HepG2 (cell line): Measurements from ENCODE around the gene LSMEM2. TPM values are rescaled to one million over a fixed set of nuclear protein-coding genes. Genes with fewer than 3 reads are reported as not detected.

Experiments
- CC2D1A ChIP-seq: sonication (generic); formaldehyde crosslinking; IDR thresholded peaks from 2 replicates; pipeline ENCODE4 v1.8.1; 2023; ENCODE audit warnings: mild to moderate bottlenecking, missing genetic modification reagents
- FOSL1 ChIP-seq: sonication (generic); formaldehyde crosslinking; IDR thresholded peaks from 2 replicates; pipeline ENCODE4 v1.9.0; 2021; ENCODE audit warnings: missing genetic modification reagents, borderline replicate concordance
- HDAC2 ChIP-seq: sonication (generic); formaldehyde crosslinking; IDR thresholded peaks from 2 replicates; pipeline ENCODE4 v1.4.0; 2020; ENCODE audit warnings: missing genetic modification reagents
- ISL2 ChIP-seq: sonication (generic); formaldehyde crosslinking; IDR thresholded peaks from 2 replicates; pipeline ENCODE4 v1.5.0; 2020; ENCODE audit warnings: missing genetic modification reagents
- SSRP1 ChIP-seq: IDR thresholded peaks from 2 replicates; pipeline ENCODE4 v1.6.1; 2016; ENCODE audit warnings: control low read depth
- TEAD2 ChIP-seq: sonication (generic); formaldehyde crosslinking; IDR thresholded peaks from 2 replicates; pipeline ENCODE4 v1.9.0; 2021; ENCODE audit warnings: missing genetic modification reagents
- THAP11 ChIP-seq: IDR thresholded peaks from 2 replicates; pipeline ENCODE4 v1.6.1; 2016; ENCODE audit warnings: missing biosample characterization, missing genetic modification reagents
- ZBTB21 ChIP-seq: sonication (generic); formaldehyde crosslinking; IDR thresholded peaks from 2 replicates; pipeline ENCODE4 v1.4.0; 2020; ENCODE audit warnings: missing genetic modification reagents
- ZBTB3 ChIP-seq: sonication (generic); formaldehyde crosslinking; IDR thresholded peaks from 2 replicates; pipeline ENCODE4 v1.4.0; 2020; ENCODE audit warnings: low read depth, mild to moderate bottlenecking, moderate library complexity, missing genetic modification reagents, borderline replicate concordance
- ZFP1 ChIP-seq: IDR thresholded peaks from 2 replicates; pipeline ENCODE4 v1.6.1; 2016
- ZNF782 ChIP-seq: sonication (generic); formaldehyde crosslinking; IDR thresholded peaks from 2 replicates; pipeline ENCODE4 v1.4.0; 2020; ENCODE audit warnings: missing genetic modification reagents, mild to moderate bottlenecking, borderline replicate concordance
- polyA plus RNA-seq, 8 experiments: library from polyadenylated mRNA; depleted of rRNA in 3 of 8; stranded (reverse) in 7 of 8; unstranded in 1 of 8; fragments of >200 nt; fragmentation: Illumina TruSeq in 4 of 8; extraction: Trizol in 4 of 8; gene quantifications; 2 replicates each; pipeline versions ENCODE4 v1.2.1 to v1.2.3, GENCODE V29; 2011 to 2016; ENCODE audit warnings: low read depth in 4 of 8, missing spikeins in 1 of 8, mixed read lengths in 1 of 8; ENCODE audit not compliant: insufficient read depth in 1 of 8
- total RNA-seq, 5 experiments: library from RNA; depleted of rRNA; stranded (reverse); fragments of >200 nt; fragmentation: Illumina TruSeq; extraction: Trizol; gene quantifications; 2 replicates each; pipeline ENCODE4 v1.2.3, GENCODE V29; 2016; ENCODE audit warnings: low read depth in 1 of 5
- TF ChIP-seq, protein P1 (sequence below): sonication (generic); formaldehyde crosslinking; IDR thresholded peaks from 2 replicates; pipeline ENCODE4 v1.5.0; 2020; ENCODE audit warnings: mild to moderate bottlenecking, missing genetic modification reagents, moderate library complexity
- TF ChIP-seq, protein P2 (sequence below): sonication (generic); formaldehyde crosslinking; IDR thresholded peaks from 2 replicates; pipeline ENCODE4 v1.4.0; 2020; ENCODE audit warnings: missing genetic modification reagents
- TF ChIP-seq, protein P3 (sequence below): sonication (generic); formaldehyde crosslinking; IDR thresholded peaks from 2 replicates; pipeline ENCODE4 v1.5.1; 2020; ENCODE audit warnings: missing genetic modification reagents, mild to moderate bottlenecking, borderline replicate concordance
- TF ChIP-seq, protein P4 (sequence below): sonication (generic); formaldehyde crosslinking; IDR thresholded peaks from 2 replicates; pipeline ENCODE4 v1.4.0; 2020; ENCODE audit warnings: missing genetic modification reagents, low read depth, mild to moderate bottlenecking, borderline replicate concordance
- TF ChIP-seq, protein P5 (sequence below): sonication (generic); formaldehyde crosslinking; IDR thresholded peaks from 2 replicates; pipeline ENCODE4 v1.5.0; 2020; ENCODE audit warnings: mild to moderate bottlenecking, missing genetic modification reagents
- TF ChIP-seq, protein P6 (sequence below): conservative IDR thresholded peaks from 2 replicates; pipeline ENCODE4 v1.6.1; 2018; ENCODE audit warnings: missing genetic modification reagents

Gene LSMEM2
- total and polyA plus RNA-seq, 2 of the 13 experiments (the other 11 are each of a cell fraction or from before 2014, with no cell fraction given) = 0.07 to 0.41 TPM

DNA sequence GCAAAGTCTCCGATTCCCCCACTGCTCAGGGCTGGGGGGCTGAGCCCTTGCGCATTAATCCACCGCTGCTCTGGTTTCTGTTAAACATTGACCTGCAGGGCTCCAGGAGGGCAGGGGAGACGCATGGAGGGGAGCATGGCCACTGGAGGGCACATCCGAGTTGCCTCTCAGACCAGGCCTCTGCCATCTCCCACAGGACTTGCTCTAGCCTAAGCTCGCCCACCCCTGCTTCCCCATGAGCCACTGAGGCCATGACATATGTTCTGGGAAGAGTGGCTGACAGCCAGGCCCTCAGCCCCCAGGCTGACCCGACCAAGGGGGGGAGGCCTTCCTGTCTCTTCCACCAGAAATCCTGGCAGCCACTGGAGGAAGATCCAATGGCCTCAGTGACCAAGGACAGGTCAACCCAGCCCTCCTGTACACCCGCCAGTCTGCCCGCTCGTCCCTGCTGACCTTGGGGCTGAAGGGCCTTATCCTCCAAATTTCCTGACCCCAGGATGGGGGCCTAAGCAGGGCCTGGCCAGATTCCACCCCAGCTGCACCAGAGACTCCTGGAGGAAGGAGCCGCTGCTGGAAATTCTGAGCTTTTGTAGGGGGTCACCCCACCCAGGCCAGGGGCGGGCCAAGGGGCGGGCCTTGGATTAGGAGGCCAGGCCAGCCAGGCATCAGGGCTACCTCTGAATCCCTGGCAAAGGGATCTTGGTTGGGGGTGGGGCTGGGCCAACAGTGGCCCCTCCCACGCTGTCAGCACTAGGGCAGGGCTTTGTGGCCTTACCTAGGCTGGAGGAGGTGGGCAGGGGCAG lies 24.3 kb downstream of the LSMEM2 start, which contains the start of gene HYAL1 (continued):
- TF ChIP-seq, protein P1, sequence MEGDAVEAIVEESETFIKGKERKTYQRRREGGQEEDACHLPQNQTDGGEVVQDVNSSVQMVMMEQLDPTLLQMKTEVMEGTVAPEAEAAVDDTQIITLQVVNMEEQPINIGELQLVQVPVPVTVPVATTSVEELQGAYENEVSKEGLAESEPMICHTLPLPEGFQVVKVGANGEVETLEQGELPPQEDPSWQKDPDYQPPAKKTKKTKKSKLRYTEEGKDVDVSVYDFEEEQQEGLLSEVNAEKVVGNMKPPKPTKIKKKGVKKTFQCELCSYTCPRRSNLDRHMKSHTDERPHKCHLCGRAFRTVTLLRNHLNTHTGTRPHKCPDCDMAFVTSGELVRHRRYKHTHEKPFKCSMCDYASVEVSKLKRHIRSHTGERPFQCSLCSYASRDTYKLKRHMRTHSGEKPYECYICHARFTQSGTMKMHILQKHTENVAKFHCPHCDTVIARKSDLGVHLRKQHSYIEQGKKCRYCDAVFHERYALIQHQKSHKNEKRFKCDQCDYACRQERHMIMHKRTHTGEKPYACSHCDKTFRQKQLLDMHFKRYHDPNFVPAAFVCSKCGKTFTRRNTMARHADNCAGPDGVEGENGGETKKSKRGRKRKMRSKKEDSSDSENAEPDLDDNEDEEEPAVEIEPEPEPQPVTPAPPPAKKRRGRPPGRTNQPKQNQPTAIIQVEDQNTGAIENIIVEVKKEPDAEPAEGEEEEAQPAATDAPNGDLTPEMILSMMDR = peak; percentile 91
- TF ChIP-seq ZBTB21 (CRISPR knock-in tag) = no peak
- TF ChIP-seq SSRP1 = no peak; the same call in 1 of the 2 replicates
- TF ChIP-seq, protein P2, sequence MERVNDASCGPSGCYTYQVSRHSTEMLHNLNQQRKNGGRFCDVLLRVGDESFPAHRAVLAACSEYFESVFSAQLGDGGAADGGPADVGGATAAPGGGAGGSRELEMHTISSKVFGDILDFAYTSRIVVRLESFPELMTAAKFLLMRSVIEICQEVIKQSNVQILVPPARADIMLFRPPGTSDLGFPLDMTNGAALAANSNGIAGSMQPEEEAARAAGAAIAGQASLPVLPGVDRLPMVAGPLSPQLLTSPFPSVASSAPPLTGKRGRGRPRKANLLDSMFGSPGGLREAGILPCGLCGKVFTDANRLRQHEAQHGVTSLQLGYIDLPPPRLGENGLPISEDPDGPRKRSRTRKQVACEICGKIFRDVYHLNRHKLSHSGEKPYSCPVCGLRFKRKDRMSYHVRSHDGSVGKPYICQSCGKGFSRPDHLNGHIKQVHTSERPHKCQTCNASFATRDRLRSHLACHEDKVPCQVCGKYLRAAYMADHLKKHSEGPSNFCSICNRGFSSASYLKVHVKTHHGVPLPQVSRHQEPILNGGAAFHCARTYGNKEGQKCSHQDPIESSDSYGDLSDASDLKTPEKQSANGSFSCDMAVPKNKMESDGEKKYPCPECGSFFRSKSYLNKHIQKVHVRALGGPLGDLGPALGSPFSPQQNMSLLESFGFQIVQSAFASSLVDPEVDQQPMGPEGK = peak; percentile 97
- peak; percentile 77 for TF ChIP-seq THAP11 (CRISPR knock-in tag)
- TF ChIP-seq, protein P3, sequence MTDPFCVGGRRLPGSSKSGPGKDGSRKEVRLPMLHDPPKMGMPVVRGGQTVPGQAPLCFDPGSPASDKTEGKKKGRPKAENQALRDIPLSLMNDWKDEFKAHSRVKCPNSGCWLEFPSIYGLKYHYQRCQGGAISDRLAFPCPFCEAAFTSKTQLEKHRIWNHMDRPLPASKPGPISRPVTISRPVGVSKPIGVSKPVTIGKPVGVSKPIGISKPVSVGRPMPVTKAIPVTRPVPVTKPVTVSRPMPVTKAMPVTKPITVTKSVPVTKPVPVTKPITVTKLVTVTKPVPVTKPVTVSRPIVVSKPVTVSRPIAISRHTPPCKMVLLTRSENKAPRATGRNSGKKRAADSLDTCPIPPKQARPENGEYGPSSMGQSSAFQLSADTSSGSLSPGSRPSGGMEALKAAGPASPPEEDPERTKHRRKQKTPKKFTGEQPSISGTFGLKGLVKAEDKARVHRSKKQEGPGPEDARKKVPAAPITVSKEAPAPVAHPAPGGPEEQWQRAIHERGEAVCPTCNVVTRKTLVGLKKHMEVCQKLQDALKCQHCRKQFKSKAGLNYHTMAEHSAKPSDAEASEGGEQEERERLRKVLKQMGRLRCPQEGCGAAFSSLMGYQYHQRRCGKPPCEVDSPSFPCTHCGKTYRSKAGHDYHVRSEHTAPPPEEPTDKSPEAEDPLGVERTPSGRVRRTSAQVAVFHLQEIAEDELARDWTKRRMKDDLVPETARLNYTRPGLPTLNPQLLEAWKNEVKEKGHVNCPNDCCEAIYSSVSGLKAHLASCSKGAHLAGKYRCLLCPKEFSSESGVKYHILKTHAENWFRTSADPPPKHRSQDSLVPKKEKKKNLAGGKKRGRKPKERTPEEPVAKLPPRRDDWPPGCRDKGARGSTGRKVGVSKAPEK (CRISPR knock-in tag) = no peak
- no peak for TF ChIP-seq FOSL1
- TF ChIP-seq ZNF782 (CRISPR knock-in tag) = peak; percentile 71; the same call in 1 of the 2 replicates
- no peak for TF ChIP-seq TEAD2
- TF ChIP-seq, protein P4, sequence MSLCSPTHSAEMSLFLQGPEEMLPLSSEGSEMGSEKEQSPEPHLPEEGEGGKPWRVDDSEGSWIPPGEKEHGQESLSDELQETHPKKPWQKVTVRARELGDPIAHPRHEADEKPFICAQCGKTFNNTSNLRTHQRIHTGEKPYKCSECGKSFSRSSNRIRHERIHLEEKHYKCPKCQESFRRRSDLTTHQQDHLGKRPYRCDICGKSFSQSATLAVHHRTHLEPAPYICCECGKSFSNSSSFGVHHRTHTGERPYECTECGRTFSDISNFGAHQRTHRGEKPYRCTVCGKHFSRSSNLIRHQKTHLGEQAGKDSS = peak; percentile 59; the same call in 1 of the 2 replicates
- TF ChIP-seq, protein P5, sequence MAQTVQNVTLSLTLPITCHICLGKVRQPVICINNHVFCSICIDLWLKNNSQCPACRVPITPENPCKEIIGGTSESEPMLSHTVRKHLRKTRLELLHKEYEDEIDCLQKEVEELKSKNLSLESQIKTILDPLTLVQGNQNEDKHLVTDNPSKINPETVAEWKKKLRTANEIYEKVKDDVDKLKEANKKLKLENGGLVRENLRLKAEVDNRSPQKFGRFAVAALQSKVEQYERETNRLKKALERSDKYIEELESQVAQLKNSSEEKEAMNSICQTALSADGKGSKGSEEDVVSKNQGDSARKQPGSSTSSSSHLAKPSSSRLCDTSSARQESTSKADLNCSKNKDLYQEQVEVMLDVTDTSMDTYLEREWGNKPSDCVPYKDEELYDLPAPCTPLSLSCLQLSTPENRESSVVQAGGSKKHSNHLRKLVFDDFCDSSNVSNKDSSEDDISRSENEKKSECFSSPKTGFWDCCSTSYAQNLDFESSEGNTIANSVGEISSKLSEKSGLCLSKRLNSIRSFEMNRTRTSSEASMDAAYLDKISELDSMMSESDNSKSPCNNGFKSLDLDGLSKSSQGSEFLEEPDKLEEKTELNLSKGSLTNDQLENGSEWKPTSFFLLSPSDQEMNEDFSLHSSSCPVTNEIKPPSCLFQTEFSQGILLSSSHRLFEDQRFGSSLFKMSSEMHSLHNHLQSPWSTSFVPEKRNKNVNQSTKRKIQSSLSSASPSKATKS (CRISPR knock-in tag) = 0 out of 2 replicates have a peak, but pooled peaks have one; percentile 67
- no peak for TF ChIP-seq ZBTB3 (CRISPR knock-in tag)
- TF ChIP-seq, protein P6, sequence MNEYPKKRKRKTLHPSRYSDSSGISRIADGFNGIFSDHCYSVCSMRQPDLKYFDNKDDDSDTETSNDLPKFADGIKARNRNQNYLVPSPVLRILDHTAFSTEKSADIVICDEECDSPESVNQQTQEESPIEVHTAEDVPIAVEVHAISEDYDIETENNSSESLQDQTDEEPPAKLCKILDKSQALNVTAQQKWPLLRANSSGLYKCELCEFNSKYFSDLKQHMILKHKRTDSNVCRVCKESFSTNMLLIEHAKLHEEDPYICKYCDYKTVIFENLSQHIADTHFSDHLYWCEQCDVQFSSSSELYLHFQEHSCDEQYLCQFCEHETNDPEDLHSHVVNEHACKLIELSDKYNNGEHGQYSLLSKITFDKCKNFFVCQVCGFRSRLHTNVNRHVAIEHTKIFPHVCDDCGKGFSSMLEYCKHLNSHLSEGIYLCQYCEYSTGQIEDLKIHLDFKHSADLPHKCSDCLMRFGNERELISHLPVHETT (CRISPR knock-in tag) = no peak
- TF ChIP-seq ZFP1 (CRISPR knock-in tag) = 0 out of 2 replicates have a peak, but pooled peaks have one; percentile 40
- TF ChIP-seq CC2D1A = 0 out of 2 replicates have a peak, but pooled peaks have one; percentile 82
- peak; percentile 43; the same call in 1 of the 2 replicates for TF ChIP-seq HDAC2
- TF ChIP-seq ISL2 (CRISPR knock-in tag) = peak; percentile 60; the same call in 1 of the 2 replicates
